Endothelial cell of umbilical vein (primary cell): ENCODE measurements around the gene COQ5. TPM values are rescaled to one million over a fixed set of nuclear protein-coding genes. Genes with fewer than 3 reads are reported as not detected.

Experiments used
- BruUV-seq: library from RNA; stranded (reverse); fragments of 400-500 nt; replicated peaks from 2 replicates; lab custom pipeline; 2021; lab: Mats Ljungman, UMichigan
- CTCF ChIA-PET: fragments of 300-600, 350-600 bp; sonication (Branson Sonifier 250); formaldehyde crosslinking; loops from one replicate; lab custom pipeline; 2021; ENCODE audit warnings: antibody characterized with exemption, inconsistent platforms; lab: Charles Lee
- POLR2A ChIA-PET: fragments of 300-600, 350-600 bp; sonication (Branson Sonifier 250); formaldehyde crosslinking; loops from one replicate; lab custom pipeline; 2021; ENCODE audit warnings: antibody characterized with exemption, inconsistent platforms; lab: Charles Lee
- DNase-seq: peaks from one replicate; pipeline ENCODE4 v3.0.0-alpha.2; 2011; ENCODE audit warnings: low read depth, low spot score
- FAIRE-seq: peaks from 2 replicates; lab custom pipeline; 2011; peaks lifted over from hg19 to GRCh38; lab: Jason Lieb, UNC
- H2AFZ ChIP-seq: 2 replicates; pipeline ENCODE4 v1.6.0; 2012; ENCODE audit warnings: low read depth, low read length, control low read depth, inconsistent platforms
- H3K27ac ChIP-seq: 2 replicates; pipeline ENCODE4 v1.5.1; 2011; ENCODE audit warnings: low read depth, mild to moderate bottlenecking, control low read depth, low read length, moderate library complexity; ENCODE audit not compliant: insufficient read depth
- H3K27me3 ChIP-seq, 2 experiments: 2 replicates each; pipeline versions ENCODE4 v1.6.0 to v1.6.1; 2011; ENCODE audit warnings: low read length in 2 of 2, mixed read lengths in 1 of 2; ENCODE audit not compliant: control insufficient read depth in 2 of 2, insufficient read depth in 2 of 2
- H3K36me3 ChIP-seq, 2 experiments: 2 replicates in 1 of 2; 3 replicates in 1 of 2; pipeline ENCODE4 v1.5.1; 2011; ENCODE audit warnings: low read length in 2 of 2, mild to moderate bottlenecking in 1 of 2, moderate library complexity in 1 of 2; ENCODE audit not compliant: control insufficient read depth in 2 of 2, insufficient read depth in 2 of 2; ENCODE audit errors: extremely low read depth in 1 of 2
- H3K4me1 ChIP-seq: 3 replicates; pipeline ENCODE4 v1.5.1; 2011; ENCODE audit warnings: mild to moderate bottlenecking, low read length; ENCODE audit not compliant: control insufficient read depth, insufficient read depth; ENCODE audit errors: extremely low read depth
- H3K4me2 ChIP-seq: 2 replicates; pipeline ENCODE4 v1.6.1; 2011; ENCODE audit warnings: low read length, control low read depth, mixed read lengths; ENCODE audit not compliant: insufficient read depth
- H3K4me3 ChIP-seq, 3 experiments: fragments of 200-600 bp in 1 of 3; sonication (generic), shearing (Covaris generic) in 1 of 3; replicated peaks in 1 of 3; 2 replicates each; pipeline ENCODE4 v1.5.1; 2011 to 2016; ENCODE audit warnings: control low read depth in 3 of 3, low read length in 3 of 3, mild to moderate bottlenecking in 2 of 3, inconsistent platforms in 1 of 3, low read depth in 1 of 3, moderate library complexity in 1 of 3; ENCODE audit not compliant: insufficient read depth in 1 of 3
- H3K79me2 ChIP-seq: 2 replicates; pipeline ENCODE4 v1.6.0; 2012; ENCODE audit warnings: low read length, inconsistent platforms; ENCODE audit not compliant: control insufficient read depth, insufficient read depth
- H3K9ac ChIP-seq: replicated peaks from 2 replicates; pipeline ENCODE3; 2011; ENCODE audit warnings: low read length, control low read depth; ENCODE audit not compliant: insufficient read depth; ENCODE audit errors: extremely low read depth
- H3K9me1 ChIP-seq: replicated peaks from 3 replicates; pipeline ENCODE4 v1.6.0; 2011; ENCODE audit warnings: mild to moderate bottlenecking, low read length; ENCODE audit not compliant: control insufficient read depth, insufficient read depth; ENCODE audit errors: extremely low read depth
- H3K9me3 ChIP-seq: replicated peaks from 2 replicates; pipeline ENCODE4 v1.5.1; 2012; ENCODE audit warnings: low read length, inconsistent platforms; ENCODE audit not compliant: control insufficient read depth, insufficient read depth
- H4K20me1 ChIP-seq: replicated peaks from 2 replicates; pipeline ENCODE3; 2011; ENCODE audit warnings: mild to moderate bottlenecking, low read length; ENCODE audit not compliant: control insufficient read depth, insufficient read depth; ENCODE audit errors: extremely low read depth
- CTCF ChIP-seq, 2 donors: IDR thresholded peaks; 1 replicate in 1 of 2; 2 replicates in 1 of 2; pipeline ENCODE4 v1.5.1; 2011; ENCODE audit warnings: low read length in 2 of 2, mild to moderate bottlenecking in 2 of 2, moderate library complexity in 2 of 2, control low read depth in 1 of 2, inconsistent platforms in 1 of 2, low read depth in 1 of 2; ENCODE audit not compliant: insufficient read depth in 1 of 2; ENCODE audit errors: extremely low read depth in 1 of 2
- FOS ChIP-seq: IDR thresholded peaks from 2 replicates; pipeline ENCODE4 v1.6.1; 2011; ENCODE audit warnings: mild to moderate bottlenecking, low read length, moderate library complexity, borderline replicate concordance; ENCODE audit not compliant: insufficient read depth
- GATA2 ChIP-seq: IDR thresholded peaks from 2 replicates; pipeline ENCODE4 v1.7.0; 2011; ENCODE audit warnings: low read depth, mild to moderate bottlenecking, moderate library complexity, mixed read lengths, low read length; ENCODE audit not compliant: insufficient read length, insufficient read depth
- JUN ChIP-seq: IDR thresholded peaks from 2 replicates; pipeline ENCODE4 v1.6.1; 2011; ENCODE audit warnings: borderline replicate concordance, low read depth; ENCODE audit not compliant: insufficient read length, insufficient read depth
- dilution Hi-C: fragments of 300-500 bp; cut with MboI; formaldehyde crosslinking; loops from one replicate; pipeline ENCODE4 v1.15.0; 2019; ENCODE audit warnings: low sequenced_read_pairs; ENCODE audit not compliant: extremely low pct_ligation_motif_present
- intact Hi-C: fragments of 100-400 bp; cut with micrococcal nuclease; formaldehyde crosslinking; loops from one replicate; pipeline ENCODE4 v1.10.0; 2022
- polyA plus RNA-seq, 4 experiments: library from polyadenylated mRNA; depleted of rRNA in 3 of 4; stranded (reverse) in 3 of 4; unstranded in 1 of 4; fragments of >200 nt; gene quantifications; 2 replicates each; pipeline versions ENCODE4 v1.2.1 to v1.2.3, GENCODE V29; 2011 to 2012; ENCODE audit warnings: missing spikeins in 1 of 4
- total RNA-seq: library from RNA; stranded (reverse); gene quantifications from 2 replicates; pipeline ENCODE4 v1.2.3, GENCODE V29; 2021

The COQ5 gene
- total and polyA plus RNA-seq, 2 donors (not counting 3 experiments of a cell fraction or from before 2014, with no cell fraction given) = 19.7 to 23.7 TPM

GRCh38 chr12:120540445-120540844 is 11.5 kb upstream of the COQ5 start:
- H4K20me1 ChIP-seq = peaks cover 18% of the 10 kb centered on the region
- dilution Hi-C loops (no loop called here), intact Hi-C loops (no loop called here)
- H3K79me2 ChIP-seq = peaks cover 94% of the 10 kb centered on the region
- DNase-seq = peak; percentile 87
- no TSS peak for BruUV-seq
- FAIRE-seq = no peak
- ChIA-PET POLR2A (no interaction called here), CTCF (no interaction called here)
- no peak overlapping the region for H3K9ac ChIP-seq
- no peaks in the 10 kb centered on the region for H3K36me3 ChIP-seq
- no peak for TF ChIP-seq JUN
- TF ChIP-seq GATA2 = peak; percentile 27
- H3K27ac ChIP-seq = peak overlapping the region; percentile 8
- no peaks in the 10 kb centered on the region for H3K9me3 ChIP-seq
- H3K27me3 ChIP-seq = no peaks in the 10 kb centered on the region
- H3K4me1 ChIP-seq = peaks cover 55% of the 10 kb centered on the region
- no peaks in the 10 kb centered on the region for H3K9me1 ChIP-seq
- no peak overlapping the region for H3K4me2 ChIP-seq
- H2AFZ ChIP-seq = no peak overlapping the region
- H3K4me3 ChIP-seq = no peak overlapping the region

GRCh38 chr12:120539303-120539702 is 10.3 kb upstream of the COQ5 start:
- no peaks in the 10 kb centered on the region for H3K9me1 ChIP-seq
- no peak overlapping the region for H2AFZ ChIP-seq
- H3K27me3 ChIP-seq = no peaks in the 10 kb centered on the region
- BruUV-seq = no TSS peak
- dilution Hi-C loops = no loop called here
- peak overlapping the region; percentile 96 for H3K4me2 ChIP-seq
- FAIRE-seq = peak; percentile 64
- TF ChIP-seq CTCF (IDR thresholded peaks at IDR 0.05; ENCODE audit: extremely low read depth in 1 of 2, insufficient read depth in 1 of 2, low read depth in 1 of 2, low read length in 2 of 2) (no peak), GATA2 (no peak), FOS (no peak), JUN (no peak)
- H3K36me3 ChIP-seq = no peaks in the 10 kb centered on the region
- H3K4me1 ChIP-seq = peaks cover 52% of the 10 kb centered on the region
- peaks cover 99% of the 10 kb centered on the region for H3K79me2 ChIP-seq
- ChIA-PET CTCF (interaction anchor here (0.9 kb wide), 1 partner anchor 13 kb away, joined by 3 read pairs; no protein-coding TSS in a partner anchor), POLR2A (interaction anchor here (0.8 to 1.9 kb wide), 2 partner anchors 9 to 43 kb away, joined by 3 to 7 read pairs; partner anchors contain the start of gene DYNLL1)
- intact Hi-C loops = no loop called here
- no peaks in the 10 kb centered on the region for H3K9me3 ChIP-seq
- H3K27ac ChIP-seq = peak overlapping the region; percentile 26
- peak; percentile 44 for DNase-seq
- peak overlapping the region; percentile 51 for H3K9ac ChIP-seq
- H3K4me3 ChIP-seq = no peak overlapping the region
- H4K20me1 ChIP-seq = peaks cover 18% of the 10 kb centered on the region
